ENCODE measurements around the gene PLOD1.

Gene PLOD1

GRCh38 chr1:12022036-12022435 lies 87.5 kb downstream of the PLOD1 start:
- H3K36me3 ChIP-seq (ENCODE audit: control insufficient read depth, insufficient read depth, low read length): peaks cover 47% of the 10 kb centered on the region
- no peaks in the 10 kb centered on the region for H3K4me1 ChIP-seq (ENCODE audit: control insufficient read depth, insufficient read depth, low read length)
- H3K9me3 ChIP-seq (ENCODE audit: control insufficient read depth, insufficient read depth, low read length): no peaks in the 10 kb centered on the region
- H3K27ac ChIP-seq (ENCODE audit: low read depth, low read length): no peak overlapping the region
- no peaks in the 10 kb centered on the region for H3K27me3 ChIP-seq (ENCODE audit: control insufficient read depth, insufficient read depth, low read length)
- no peak overlapping the region for H3K9ac ChIP-seq (ENCODE audit: low read depth, low read length)
- no peak overlapping the region for H3K4me3 ChIP-seq (ENCODE audit: low read depth, low read length)

Measured in HUES48 (cell line).